Endometrial microvascular endothelial cells (primary cell): Measurements from ENCODE around the gene C1R. TPM values are rescaled to one million over a fixed set of nuclear protein-coding genes. Genes with fewer than 3 reads are reported as not detected.

Experiments
- in situ Hi-C: cut with HindIII; loops from 2 replicates; pipeline ENCODE4 v1.10.0; 2017; ENCODE audit warnings: low sequenced_read_pairs, low pct_unique_long_range_greater_than_20kb; ENCODE audit errors: inconsistent ontology term
- total RNA-seq: library from RNA; depleted of rRNA; stranded (reverse); fragments of >200 nt; gene quantifications from one replicate; pipeline ENCODE4 v1.2.3, GENCODE V29; 2015; ENCODE audit errors: inconsistent ontology term

The C1R gene
- total RNA-seq, 1 donor from 2014 or later: 8.8 TPM

DNA sequence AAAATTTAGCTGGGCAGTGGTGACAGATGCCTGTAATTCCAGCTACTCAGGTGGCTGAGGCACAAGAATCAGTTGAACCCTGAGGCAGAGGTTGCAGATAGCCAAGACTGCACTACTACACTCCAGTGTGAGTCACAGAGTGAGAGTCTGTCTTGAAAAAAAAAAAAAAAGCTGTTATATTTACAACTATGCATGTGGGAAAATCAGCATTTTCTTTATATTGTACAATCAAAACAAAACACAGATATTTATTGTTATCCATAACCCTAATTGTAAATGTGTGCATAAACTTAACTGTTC is 12.5 kb downstream of the C1R start:
- in situ Hi-C loops: no loop called here

DNA sequence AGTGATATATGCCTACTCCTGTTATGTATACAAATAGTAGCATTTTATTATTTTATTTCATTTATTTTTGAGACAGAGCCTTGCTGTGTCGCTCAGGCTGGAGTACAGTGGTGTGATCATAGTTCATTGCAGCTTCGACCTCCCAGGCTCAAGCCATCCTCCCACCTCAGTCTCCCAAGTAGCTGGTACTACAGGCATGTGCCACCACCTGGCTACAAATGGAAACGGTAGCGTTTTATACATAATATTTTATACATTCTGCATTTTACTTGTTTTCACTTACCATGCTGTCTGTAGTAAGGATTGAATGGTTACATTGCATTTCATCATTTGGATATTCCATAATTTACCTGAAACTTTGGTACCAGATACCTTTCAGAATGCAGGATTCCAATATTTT is 14.1 kb downstream of the C1R start:
- in situ Hi-C loops: no loop called here

DNA sequence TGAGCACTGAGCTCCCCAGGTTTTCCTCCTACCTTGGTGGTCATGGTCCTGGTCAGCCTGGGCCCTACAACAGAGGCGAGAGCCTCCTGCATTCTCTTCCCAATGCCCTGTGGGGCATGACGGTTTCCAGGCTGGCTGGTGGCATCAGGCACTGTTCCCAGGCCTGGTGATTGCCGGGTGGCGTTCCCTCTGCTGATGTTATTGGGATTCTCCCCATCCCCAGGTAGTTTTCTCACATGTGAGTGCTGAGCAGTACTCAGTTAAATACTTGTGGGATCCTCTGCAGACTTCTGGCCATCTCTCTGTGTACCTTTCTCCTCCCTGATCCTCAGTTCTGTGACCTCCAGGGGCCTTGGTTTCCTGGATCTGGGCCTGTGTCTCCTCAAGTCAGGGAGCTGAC is 15.8 kb downstream of the C1R start:
- in situ Hi-C loops: no loop called here

DNA sequence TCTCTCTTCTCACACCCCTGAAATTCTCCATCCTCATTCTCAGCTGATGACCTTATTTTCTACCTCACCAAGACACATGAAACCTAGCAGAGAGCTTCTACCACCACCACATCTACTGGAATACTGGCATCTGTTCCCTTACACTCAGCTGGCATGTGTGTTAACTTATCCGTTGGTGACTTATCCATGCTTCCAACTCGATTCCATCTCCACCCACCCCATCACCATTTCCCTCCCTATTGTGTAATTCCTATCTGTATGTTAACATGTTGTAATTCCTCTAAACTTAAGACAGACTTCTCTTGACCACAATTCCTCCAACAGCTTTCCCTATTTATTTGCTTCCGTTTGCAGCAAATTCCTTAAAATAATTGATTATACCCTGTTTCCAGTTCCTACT is 16.3 kb downstream of the C1R start:
- in situ Hi-C loops: no loop called here

DNA sequence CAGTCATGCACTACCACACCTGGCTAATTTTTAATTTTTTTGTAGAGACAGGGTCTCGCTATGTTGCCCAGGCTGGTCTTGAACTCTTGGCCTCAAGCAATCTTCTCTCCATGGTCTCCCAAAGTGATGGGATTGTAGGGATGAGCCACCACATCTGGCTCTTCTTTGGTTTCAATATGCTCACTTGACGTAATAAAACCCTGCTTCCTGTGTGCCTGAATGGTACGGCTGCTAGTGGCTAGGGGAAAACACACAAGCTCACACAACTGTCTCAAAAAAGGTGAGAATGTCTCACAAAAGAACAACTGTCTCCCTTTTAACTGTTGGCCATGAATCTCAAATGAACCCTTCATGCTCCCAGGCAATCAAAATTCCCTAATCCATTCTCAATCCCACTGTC is 16.7 kb downstream of the C1R start:
- in situ Hi-C loops: no loop called here

DNA sequence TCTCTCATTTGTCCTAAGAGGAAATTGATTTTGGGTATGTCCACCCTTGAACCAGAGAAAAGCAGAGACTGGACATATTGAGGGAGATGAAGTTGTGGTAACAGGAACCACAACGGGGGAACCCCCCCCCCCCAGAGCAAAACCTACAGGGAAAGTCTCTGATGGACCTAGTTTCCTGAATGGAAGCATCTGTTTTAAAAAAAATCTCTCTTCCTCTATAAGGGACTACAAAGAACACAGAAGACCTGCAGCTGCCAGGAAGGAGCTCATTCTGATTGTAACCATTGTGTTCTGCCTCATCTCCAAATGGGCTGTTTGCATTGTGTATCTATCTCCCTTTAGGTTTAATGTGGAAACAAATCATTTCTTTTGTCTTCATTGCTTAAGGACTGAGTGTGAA is 18.3 kb downstream of the C1R start:
- in situ Hi-C loops: no loop called here

DNA sequence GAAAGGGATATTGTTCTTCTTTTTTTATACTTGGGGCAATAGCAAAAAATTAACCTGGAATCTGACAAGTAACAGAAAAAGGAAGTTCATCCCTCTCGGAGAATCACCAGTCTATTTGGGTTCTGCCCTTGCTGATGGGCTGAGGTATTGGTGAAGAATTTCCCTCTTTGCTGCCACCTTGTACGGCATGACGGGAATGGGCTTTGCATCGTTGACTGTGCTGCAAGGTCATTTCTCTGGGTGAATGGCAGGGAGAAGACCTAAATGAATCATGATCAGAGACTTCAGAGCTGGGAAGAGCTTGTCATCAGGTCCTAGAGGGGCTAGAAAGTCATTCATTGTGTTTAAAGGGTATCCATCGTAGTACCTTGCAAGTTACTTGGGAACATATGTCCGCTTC is 19.7 kb downstream of the C1R start:
- in situ Hi-C loops: no loop called here

DNA sequence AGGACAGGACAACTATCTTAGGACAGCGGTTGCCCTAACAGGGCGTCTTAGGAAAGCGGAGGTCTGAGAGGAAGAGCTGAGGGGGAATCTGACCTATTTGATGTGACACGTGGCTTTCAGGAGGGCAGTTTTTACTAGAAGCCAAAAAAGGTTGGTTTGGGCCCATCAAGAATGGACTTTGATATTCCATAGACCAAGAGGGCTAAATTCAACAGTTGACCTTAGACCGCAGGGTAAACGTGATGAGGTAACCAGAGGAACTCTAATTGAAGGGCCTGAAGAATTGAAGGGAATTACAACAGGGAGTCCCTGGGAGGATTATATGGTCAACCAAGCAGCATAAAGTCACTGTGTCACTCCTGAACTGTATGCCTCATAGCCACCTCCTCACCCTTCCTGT is 20.2 kb downstream of the C1R start:
- in situ Hi-C loops: no loop called here

DNA sequence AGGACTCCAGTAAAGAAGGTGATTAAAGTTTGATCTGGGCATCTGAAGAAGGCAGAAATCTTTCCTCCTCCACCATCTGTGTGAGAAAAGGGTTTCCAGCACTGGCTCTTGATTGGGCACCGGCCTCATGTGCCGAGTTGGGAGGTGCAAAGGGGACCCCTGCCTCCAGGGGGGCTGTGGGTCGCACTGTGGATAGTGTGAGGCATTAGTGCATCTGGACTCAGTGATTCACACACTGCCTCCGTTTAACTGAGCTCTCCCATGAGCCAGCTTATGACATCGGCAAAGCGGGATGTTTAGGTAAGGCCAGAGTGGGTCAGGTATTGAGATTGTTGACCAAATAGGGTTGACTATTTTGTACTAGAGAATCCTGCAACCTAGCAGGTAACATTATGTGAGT is 22.9 kb downstream of the C1R start:
- in situ Hi-C loops: no loop called here

DNA sequence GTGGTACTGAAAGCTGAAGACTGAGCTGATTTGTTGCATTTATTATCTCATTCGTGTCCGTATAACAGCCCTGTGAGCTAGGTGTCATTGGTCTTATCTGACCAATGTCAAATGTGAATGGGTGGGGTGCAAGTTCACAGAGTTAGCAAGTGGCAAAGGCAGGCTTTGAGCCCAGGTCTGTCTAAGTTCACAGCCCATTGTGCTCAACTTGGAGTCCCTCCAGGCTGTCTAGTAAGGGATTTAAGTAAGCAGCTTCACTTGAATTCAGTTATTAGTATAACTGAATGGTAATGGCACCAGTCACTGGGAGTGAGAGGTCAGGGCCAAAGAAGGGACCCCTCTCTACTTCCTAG is 23.3 kb downstream of the C1R start:
- in situ Hi-C loops: no loop called here

DNA sequence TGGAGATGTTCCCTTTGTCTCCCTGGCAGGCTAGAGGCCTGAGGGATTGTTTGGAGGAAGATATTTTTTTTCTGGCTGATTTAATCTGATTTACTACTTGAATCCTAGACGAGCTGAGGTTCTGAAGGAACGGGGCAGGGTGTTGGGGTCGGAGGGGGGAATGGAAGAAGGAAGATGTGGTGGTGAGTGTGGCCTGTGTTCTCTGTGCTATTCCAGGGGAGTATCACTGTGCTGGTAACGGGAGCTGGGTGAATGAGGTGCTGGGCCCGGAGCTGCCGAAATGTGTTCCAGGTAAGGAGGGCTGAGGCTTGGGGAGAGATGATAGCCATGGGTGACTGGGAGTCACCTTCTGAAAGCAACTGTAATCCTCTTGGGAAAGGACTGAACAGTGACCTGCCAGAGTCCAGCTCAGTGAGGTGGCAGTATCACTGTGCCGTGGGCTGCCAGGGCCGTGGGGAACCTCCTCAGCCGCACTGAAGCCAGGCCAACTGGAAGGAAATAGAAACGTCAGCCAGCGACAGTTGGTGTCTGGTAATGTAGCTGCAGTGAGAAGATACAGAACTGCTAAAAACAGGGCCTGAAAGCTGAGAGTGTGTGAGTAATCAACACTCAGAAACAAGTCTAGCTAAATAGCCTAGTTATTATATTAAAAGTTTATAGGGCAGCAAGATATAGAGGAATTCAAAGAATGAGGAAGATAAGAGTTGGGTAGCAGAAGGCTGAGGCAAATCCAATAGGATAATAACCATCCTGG is 23.8 kb downstream of the C1R start:
- in situ Hi-C loops: no loop called here

DNA sequence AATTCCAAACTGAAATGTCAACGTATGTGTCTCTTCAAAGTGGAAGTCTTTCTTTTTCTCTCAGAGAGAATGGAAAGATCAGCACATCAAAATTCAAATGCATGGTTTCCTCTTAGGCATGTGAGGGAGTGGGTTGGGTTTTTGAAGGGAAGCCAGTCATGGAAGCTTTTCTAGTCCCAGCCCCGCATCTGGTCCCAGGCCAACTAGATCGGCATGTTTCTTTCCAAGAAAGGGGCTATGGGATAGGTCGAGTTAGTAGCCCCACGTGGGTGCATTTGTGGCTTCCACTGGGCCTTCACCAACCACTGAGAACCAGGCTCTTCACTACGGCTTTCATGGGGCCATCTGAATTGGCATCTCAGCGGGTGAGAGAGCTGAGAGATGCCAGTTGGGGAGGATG is 25.1 kb downstream of the C1R start:
- in situ Hi-C loops: no loop called here

DNA sequence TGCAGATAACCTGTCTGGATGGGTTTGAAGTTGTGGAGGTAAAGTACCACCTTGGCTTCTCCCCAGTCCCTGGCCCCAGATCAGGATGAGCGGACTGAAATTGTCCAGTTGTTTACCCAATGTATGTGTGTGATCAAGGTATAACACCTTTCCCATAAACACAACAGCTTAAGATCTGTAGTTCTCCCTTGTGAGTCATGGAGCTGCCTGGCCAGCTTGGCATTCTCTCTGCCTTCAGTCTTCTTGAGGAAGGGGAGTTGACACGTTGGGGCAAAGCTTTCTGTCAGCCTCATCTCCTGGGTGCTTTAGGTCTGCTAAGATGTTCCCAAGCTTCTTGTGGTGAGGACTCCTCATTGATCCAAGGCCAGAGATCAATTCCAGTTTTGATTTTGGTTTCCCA is 25.6 kb downstream of the C1R start:
- in situ Hi-C loops: no loop called here

DNA sequence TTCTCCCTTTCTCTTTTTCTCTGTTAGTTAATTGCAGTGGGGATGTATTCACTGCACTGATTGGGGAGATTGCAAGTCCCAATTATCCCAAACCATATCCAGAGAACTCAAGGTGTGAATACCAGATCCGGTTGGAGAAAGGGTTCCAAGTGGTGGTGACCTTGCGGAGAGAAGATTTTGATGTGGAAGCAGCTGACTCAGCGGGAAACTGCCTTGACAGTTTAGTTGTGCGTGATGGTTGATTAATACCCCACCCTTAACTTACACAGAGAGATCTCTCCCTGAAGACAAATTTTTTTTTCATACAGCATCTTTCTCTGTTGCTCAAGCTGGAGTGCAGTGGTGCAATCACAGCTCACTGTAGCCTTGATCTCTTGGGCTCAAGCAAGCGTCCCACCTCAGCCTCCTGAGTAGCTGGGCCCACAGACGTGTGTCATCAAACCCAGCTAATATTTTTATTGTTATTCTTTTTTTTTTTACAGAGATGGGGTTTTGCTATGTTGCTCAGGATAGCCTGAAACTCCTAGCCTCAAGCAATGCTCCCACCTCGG is 27.1 kb downstream of the C1R start:
- in situ Hi-C loops: no loop called here

DNA sequence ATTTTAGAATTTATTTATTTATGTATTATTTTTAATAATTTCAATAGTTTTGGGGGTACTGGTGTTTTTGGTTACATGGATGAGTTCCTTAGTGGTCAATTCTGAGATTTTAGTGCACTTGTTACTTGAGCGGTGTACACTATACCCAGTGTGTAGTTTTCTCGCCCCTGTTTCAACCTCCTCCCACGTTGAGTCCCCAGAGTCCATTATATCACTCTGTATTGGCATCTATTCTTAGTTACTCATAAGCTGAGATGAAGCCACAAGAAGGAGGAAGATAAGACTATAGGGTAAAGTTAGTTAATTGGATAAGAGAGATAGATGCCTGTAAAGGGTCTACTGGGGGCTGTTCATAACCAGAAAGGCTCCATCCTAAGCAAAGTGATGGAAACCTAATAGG is 27.7 kb downstream of the C1R start:
- in situ Hi-C loops: no loop called here

DNA sequence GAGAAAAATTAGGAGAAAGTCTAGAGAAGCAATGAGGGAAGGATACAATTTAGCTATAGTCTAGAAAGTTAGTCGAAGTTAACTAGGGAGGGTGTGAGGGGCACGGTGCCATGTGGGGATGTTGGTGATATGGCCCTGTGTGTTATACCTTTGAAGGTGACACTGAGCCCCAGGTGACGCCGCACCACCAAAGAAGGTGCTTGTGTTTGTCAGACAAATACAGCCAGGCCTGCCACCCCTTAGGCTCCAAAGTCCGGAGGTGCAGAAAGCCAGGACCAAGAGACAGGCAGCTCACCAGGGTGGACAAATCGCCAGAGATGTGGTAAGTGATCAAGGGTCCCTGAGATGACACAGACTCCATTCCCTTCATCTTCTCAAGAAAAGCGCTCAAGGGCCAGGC is 30.6 kb downstream of the C1R start:
- in situ Hi-C loops: no loop called here

DNA sequence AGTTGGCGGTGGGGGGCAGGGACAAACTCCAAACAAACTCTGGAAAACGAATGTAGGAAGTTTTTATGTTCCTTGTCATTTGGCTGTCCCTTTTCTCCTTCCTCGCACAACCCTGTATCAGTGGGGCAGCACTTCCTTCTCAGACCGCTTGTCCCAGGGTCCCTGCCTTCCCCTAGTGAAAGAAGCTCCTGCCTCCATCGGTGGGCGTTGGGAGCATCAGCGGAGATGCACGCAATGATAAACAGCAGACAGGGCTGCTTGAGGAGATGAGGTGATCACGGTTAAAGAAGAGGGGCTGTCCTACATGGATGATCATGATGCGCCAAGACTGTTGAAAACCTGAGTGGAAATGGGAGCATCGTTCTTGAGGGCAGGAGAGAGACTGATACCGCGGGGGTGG is 31.1 kb downstream of the C1R start:
- in situ Hi-C loops: no loop called here

DNA sequence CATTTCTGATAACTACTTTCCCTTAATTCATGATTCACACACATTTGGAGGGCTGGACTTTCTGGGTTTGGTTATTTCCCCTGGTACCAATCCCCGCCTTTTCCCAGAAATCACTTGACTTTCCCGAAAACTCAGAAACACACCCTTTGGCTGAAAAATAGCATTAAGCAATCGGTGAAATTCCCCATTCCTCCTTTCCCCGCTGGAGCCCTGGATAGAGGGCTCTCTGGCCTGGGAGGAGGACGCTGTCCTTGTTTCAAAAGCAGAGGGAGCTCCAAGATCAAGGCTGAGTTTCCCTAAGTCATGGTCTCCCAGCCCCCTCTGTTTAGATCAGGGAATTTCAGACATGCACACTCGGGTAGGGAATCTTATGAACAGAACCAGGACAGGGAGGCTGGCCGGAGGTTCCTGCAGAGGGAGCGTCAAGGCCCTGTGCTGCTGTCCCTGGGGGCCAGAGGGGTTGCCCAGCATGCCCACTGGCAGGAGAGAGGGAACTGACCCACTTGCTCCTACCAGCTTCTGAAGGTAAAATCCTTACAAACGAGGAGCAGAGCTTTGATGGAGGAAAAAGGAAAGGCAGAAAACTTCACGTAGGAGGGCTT is 31.8 kb downstream of the C1R start, which contains the start of gene C1S:
TSS of gene C1S (plus strand) at position 366 of the 602 bp plus-strand sequence. CDS start 1,195 bp downstream, outside the sequence.
- in situ Hi-C loops: no loop called here

DNA sequence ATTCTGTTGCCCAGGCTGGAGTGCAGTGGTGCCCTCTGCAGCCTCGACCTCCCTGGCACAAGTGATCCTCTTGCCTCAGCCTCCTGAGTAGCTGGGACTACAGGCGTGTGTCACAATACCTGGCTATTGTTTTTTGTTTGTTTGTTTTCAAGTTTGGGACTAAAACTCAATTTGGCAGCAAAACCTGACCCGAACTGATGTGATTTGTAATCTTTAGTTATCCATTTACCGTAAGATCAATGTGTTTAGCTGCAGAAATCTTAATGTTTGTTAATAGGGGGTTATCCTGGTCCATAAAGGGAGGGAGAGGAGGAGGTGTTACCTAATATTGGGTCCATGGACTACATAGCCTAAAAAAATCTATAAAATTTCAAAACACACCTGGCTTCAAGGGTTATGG is 32.5 kb downstream of the C1R start:
- in situ Hi-C loops: no loop called here

DNA sequence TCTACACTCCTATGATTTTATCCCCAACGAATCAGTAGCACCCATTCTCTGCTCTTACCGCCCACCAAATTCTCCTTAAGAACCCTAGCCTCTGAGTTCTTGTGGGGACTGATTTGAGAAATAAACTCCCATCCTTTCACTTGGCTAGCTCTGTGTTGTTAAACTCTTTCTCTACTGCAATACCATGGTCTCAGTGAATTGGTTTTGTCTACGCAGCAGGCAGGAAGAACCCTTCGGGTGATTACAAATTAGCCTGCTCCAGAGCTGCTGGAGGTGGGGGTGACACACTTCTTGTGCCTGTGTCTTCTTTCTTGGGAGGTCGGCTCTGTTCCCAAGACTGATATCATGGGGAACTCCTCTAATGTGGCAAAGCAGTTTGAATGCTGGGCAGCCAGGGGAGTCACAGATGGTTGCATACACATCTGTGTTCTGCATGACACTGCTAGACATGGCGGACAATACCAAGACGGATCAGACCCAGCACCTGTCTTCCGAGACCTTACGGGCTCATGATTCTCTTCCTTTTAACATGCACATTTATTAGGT is 33.3 kb downstream of the C1R start:
- in situ Hi-C loops: no loop called here
